ENCODE measurements around the gene ATP2A1. TPM values are rescaled to one million over a fixed set of nuclear protein-coding genes. Genes with fewer than 3 reads are reported as not detected.

The ATP2A1 gene
- total RNA-seq, 2 donors from 2014 or later, result 0.27 to 0.37 TPM

DNA sequence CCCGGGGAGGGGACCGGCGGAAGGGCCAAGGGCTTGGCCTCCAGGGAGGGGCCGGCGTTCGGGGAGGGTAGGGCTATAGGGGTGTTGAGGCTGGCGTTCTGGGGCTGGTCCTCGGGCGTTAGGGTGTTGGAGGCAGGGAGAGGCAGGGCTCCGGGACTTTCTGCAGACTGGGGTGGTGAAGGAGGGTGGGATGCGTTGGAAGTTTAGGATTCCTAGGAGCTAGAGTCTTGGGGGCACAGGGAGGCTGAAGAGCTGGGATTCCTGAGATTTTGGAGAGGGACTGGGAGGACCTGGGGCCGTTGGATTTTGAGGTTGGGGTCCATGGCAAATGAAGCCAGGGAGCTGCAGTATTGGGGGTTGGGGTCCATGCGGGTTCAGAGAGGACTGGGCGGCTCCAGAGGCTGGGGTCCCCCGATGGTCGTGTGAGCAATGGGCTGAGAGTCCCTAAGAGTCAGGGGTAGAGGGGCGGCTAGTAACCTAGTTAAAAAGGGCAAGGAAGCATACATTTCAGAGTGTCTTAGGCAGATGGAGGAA, 73.2 kb downstream of the ATP2A1 start:
- peak in 1 of 2 donors; percentile 62 for ATAC-seq
- no peak for DNase-seq
- intact Hi-C loops (cut with DNase I), result no loop called here

Small RNAs within 50 kb of the gene (microRNA-seq; reads per million reads assigned to microRNA genes)
- 0 reads per million in 2 donors for gene MIR4721

Other genes starting within 250 kb of the ATP2A1 start
- under 1 TPM; 0.27 to 0.73 TPM for gene NPIPB8, start 240.4 kb upstream of the ATP2A1 start, total RNA-seq
- gene EIF3C, start 167.0 kb upstream of the ATP2A1 start, total RNA-seq, result 100 to 1,000 TPM; 398 to 532 TPM
- gene NPIPB9, start 126.7 kb upstream of the ATP2A1 start, total RNA-seq, result under 1 TPM in 1 of 2 donors, not detected in 1; 0.35 TPM
- gene ATXN2L, start 55.5 kb upstream of the ATP2A1 start, total RNA-seq, result 10 to 100 TPM; 52.5 to 66.2 TPM
- gene TUFM, start 32.1 kb upstream of the ATP2A1 start, total RNA-seq, result 100 to 1,000 TPM; 167 to 183 TPM
- gene SH2B1, start 14.6 kb upstream of the ATP2A1 start, total RNA-seq, result 10 to 100 TPM; 37.4 to 39.0 TPM
- gene RABEP2, start 46.8 kb downstream of the ATP2A1 start, total RNA-seq, result 10 to 100 TPM; 14.7 to 21.0 TPM
- gene CD19, start 53.5 kb downstream of the ATP2A1 start, total RNA-seq, result under 1 TPM in 1 of 2 donors, not detected in 1; 0.12 TPM
- 10 to 100 TPM; 15.0 to 18.3 TPM for gene NFATC2IP, start 72.4 kb downstream of the ATP2A1 start, total RNA-seq
- 10 to 100 TPM; 19.6 to 21.4 TPM for gene SPNS1, start 96.3 kb downstream of the ATP2A1 start, total RNA-seq
- gene LAT, start 106.6 kb downstream of the ATP2A1 start, total RNA-seq, result 1 to 10 TPM; 2.0 to 2.4 TPM

Data from left cardiac atrium (tissue), 4 donors.